ENCODE results near the gene MRPS12. TPM values are rescaled to one million over a fixed set of nuclear protein-coding genes. Genes with fewer than 3 reads are reported as not detected.

MRPS12 gene
- total RNA-seq, 4 donors from 2014 or later, result 27.2 to 74.6 (median 44.2) TPM

GRCh38 chr19:38908911-38909310, 21.8 kb upstream of the MRPS12 start:
- Histone ChIP-seq H3K27me3 (peaks cover 0 to 23% (median 1%) of the 10 kb centered on the region in 4 donors), H3K4me3 (no peak overlapping the region), H3K27ac (no peak overlapping the region), H3K4me1 (peaks cover 0 to 5% (median 0%) of the 10 kb centered on the region in 3 donors), H3K9me3 (no peaks in the 10 kb centered on the region), H3K36me3 (peaks cover 15 to 55% (median 20%) of the 10 kb centered on the region in 3 donors)
- 66 to 78% methylated on average over 3 to 5 of the region's 10 CpGs for WGBS, 2 donors
- intact Hi-C loops (cut with DNase I), result no loop called here
- DNase-seq, result no peak
- no peak for TF ChIP-seq CTCF (IDR thresholded peaks at IDR 0.05)
- TF ChIP-seq POLR2A (IDR thresholded peaks at IDR 0.05), result no peak

- Histone ChIP-seq H3K4me1 (peaks cover 0 to 5% (median 0%) of the 10 kb centered on the region in 3 donors), H3K36me3 (peaks cover 9 to 49% (median 15%) of the 10 kb centered on the region in 3 donors), H3K27ac (no peak overlapping the region), H3K27me3 (peaks cover 0 to 23% (median 1%) of the 10 kb centered on the region in 4 donors), H3K4me3 (no peak overlapping the region), H3K9me3 (no peaks in the 10 kb centered on the region)
- intact Hi-C loops (cut with DNase I), result no loop called here
- DNase-seq, result no peak
- 91 to 95% methylated on average over 12 of the region's 12 CpGs for WGBS, 2 donors
- TF ChIP-seq POLR2A (IDR thresholded peaks at IDR 0.05) (no peak), CTCF (IDR thresholded peaks at IDR 0.05) (no peak)
These were observed 20.3 kb upstream of the MRPS12 start for GRCh38 chr19:38910488-38910887.

GRCh38 chr19:38911388-38912001, 19.2 kb upstream of the MRPS12 start:
- peaks cover 0 to 23% (median 1%) of the 10 kb centered on the region in 4 donors for H3K27me3 ChIP-seq
- no peak for DNase-seq
- peaks cover 4 to 45% (median 11%) of the 10 kb centered on the region in 3 donors for H3K36me3 ChIP-seq
- no peaks in the 10 kb centered on the region for H3K9me3 ChIP-seq
- H3K27ac ChIP-seq, result no peak overlapping the region
- H3K4me1 ChIP-seq, result peaks cover 0 to 5% (median 0%) of the 10 kb centered on the region in 3 donors
- no peak overlapping the region for H3K4me3 ChIP-seq
- intact Hi-C loops (cut with DNase I), result no loop called here
- 66 to 100% methylated on average over 1 to 3 of the region's 16 CpGs for WGBS, 2 donors
- no peak for TF ChIP-seq CTCF (IDR thresholded peaks at IDR 0.05)
- TF ChIP-seq POLR2A (IDR thresholded peaks at IDR 0.05), result no peak

GRCh38 chr19:38912600-38913514, 17.9 kb upstream of the MRPS12 start:
- H3K4me3 ChIP-seq, result no peak overlapping the region
- TF ChIP-seq POLR2A (IDR thresholded peaks at IDR 0.05) (no peak), CTCF (IDR thresholded peaks at IDR 0.05) (no peak)

GRCh38 chr19:38913958-38914357, 16.8 kb upstream of the MRPS12 start:
- TF ChIP-seq POLR2A (IDR thresholded peaks at IDR 0.05), result no peak
- intact Hi-C loops (cut with DNase I), result no loop called here

More at GRCh38 chr19:38912600-38913514, 17.9 kb upstream of the MRPS12 start:
- intact Hi-C loops (cut with DNase I), result no loop called here
- H3K27ac ChIP-seq, result no peak overlapping the region
- DNase-seq, result no peak
- H3K27me3 ChIP-seq, result peaks cover 0 to 23% (median 1%) of the 10 kb centered on the region in 4 donors
- H3K9me3 ChIP-seq, result no peaks in the 10 kb centered on the region
- peaks cover 0 to 5% (median 0%) of the 10 kb centered on the region in 3 donors for H3K4me1 ChIP-seq
- peaks cover 0 to 31% (median 0%) of the 10 kb centered on the region in 3 donors for H3K36me3 ChIP-seq
- 69 to 73% methylated on average over 5 to 9 of the region's 12 CpGs for WGBS, 2 donors

More at GRCh38 chr19:38913958-38914357, 16.8 kb upstream of the MRPS12 start:
- Histone ChIP-seq H3K27me3 (peaks cover 0 to 23% (median 1%) of the 10 kb centered on the region in 4 donors), H3K9me3 (no peaks in the 10 kb centered on the region), H3K4me1 (peaks cover 0 to 5% (median 0%) of the 10 kb centered on the region in 3 donors), H3K36me3 (peaks cover 0 to 20% (median 0%) of the 10 kb centered on the region in 3 donors), H3K4me3 (no peak overlapping the region), H3K27ac (no peak overlapping the region)
- 88 to 89% methylated on average over 7 to 8 of the region's 8 CpGs for WGBS, 2 donors
- DNase-seq, result no peak

Data from esophagus squamous epithelium (tissue), 5 donors.